ENCODE results near the gene UBE2U. TPM values are rescaled to one million over a fixed set of nuclear protein-coding genes. Genes with fewer than 3 reads are reported as not detected.

UBE2U gene
- total and polyA plus RNA-seq, 2 experiments from 2014 or later: not detected

DNA sequence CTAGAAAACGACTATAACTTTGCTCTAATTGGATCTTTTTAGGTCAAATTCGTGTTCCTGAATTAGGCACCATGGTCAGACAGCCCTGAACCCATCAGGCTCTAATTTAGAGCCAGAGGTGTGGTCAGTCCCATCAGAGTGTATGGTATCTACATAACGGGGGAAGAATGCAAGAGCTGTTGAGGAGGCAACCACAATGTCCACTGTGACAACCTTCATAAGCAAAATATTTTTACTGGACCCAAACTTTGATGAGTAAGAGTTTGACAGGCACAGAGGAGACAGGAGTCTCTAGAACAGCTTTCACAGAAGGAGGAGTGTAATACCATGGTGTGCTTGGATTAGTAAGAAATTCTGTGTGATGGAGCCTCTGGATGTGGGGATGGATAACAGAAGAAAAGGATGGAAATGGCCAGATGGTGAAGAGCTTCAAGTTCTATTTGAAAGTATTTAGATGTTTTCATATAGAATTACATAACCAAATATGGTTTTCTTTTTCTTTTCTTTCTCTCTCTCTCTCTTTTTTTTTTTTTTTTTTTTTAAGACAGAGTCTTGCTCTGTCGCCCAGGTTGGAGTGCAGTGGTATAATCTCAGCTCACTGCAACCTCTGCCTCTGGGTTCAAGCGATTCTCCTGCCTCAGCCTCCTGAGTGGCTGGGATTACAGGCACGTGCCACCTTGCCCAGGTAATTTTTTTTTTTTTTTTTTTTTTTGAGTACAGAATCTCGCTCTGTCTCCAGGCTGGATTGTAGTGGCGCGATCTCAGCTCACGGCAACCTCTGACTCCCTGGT lies 24.9 kb downstream of the UBE2U start:
- Histone ChIP-seq H3K36me3 (ENCODE audit: low read depth) (no peaks in the 10 kb centered on the region), H3K4me3 (no peak overlapping the region), H3K79me2 (ENCODE audit: insufficient read depth) (no peaks in the 10 kb centered on the region), H4K20me1 (ENCODE audit: insufficient read depth) (no peaks in the 10 kb centered on the region), H3K4me2 (ENCODE audit: unreplicated experiment) (peak overlapping the region; percentile 14), H3K27ac (0 out of 2 replicates have a peak overlapping the region, but pooled peaks have one; percentile 14), H3K4me1 (ENCODE audit: insufficient read depth) (peaks cover 20% of the 10 kb centered on the region), H3F3A (ENCODE audit: insufficient read depth) (peaks cover 25% of the 10 kb centered on the region), H3K9ac (no peak overlapping the region), H3K27me3 (replicated peaks; ENCODE audit: insufficient read depth) (no peaks in the 10 kb centered on the region), H2AFZ (no peak overlapping the region), H3K9me3 (ENCODE audit: low read depth) (no peaks in the 10 kb centered on the region), H3K9me2 (ENCODE audit: insufficient read depth) (no peaks in the 10 kb centered on the region)
- TF ChIP-seq EZH2phosphoT487 (IDR thresholded peaks at IDR 0.05; ENCODE audit: insufficient read depth, low read depth): no peak
- TF ChIP-seq EZH2 (IDR thresholded peaks at IDR 0.05; ENCODE audit: insufficient read depth, poor library complexity, severe bottlenecking): no peak
- DNase-seq: peak; percentile 70
- in situ Hi-C loops (cut with MboI): loop anchor here (25.0 kb wide), 1 partner anchor 616 kb away; no protein-coding TSS in a partner anchor
- WGBS, 2 experiments (ENCODE audit: low coverage in 1 of 2, low lambda C conversion rate in 2 of 2, missing lambda C conversion rate in 2 of 2): 69 to 75% methylated on average over 9 to 10 of the region's 10 CpGs

DNA sequence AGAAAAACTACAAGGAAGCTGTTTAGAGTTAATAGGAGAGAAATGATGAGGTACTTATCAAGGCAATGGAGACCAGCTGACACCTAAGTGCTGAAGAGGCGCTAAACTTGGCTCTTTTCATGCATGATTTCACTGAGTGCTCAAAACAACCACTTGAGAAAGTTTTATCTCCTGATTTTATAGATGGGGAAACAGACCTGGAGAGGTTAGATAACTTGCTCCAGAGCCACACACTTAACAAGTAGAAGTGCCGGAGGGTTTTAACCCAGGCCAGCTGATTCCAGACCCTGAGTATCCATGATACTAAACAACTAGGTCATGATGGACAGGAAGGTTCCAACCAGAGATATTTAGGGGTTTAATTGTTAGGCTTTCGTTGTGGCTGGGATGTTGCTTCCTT lies 25.9 kb downstream of the UBE2U start:
- Histone ChIP-seq H3K27me3 (replicated peaks; ENCODE audit: insufficient read depth) (no peaks in the 10 kb centered on the region), H3K4me3 (no peak overlapping the region), H3K9me2 (ENCODE audit: insufficient read depth) (no peaks in the 10 kb centered on the region), H4K20me1 (ENCODE audit: insufficient read depth) (no peaks in the 10 kb centered on the region), H2AFZ (no peak overlapping the region), H3K27ac (no peak overlapping the region), H3K36me3 (ENCODE audit: low read depth) (no peaks in the 10 kb centered on the region), H3F3A (ENCODE audit: insufficient read depth) (peaks cover 17% of the 10 kb centered on the region), H3K4me1 (ENCODE audit: insufficient read depth) (peaks cover 11% of the 10 kb centered on the region), H3K4me2 (ENCODE audit: unreplicated experiment) (no peak overlapping the region), H3K9me3 (ENCODE audit: low read depth) (no peaks in the 10 kb centered on the region), H3K9ac (no peak overlapping the region), H3K79me2 (ENCODE audit: insufficient read depth) (no peaks in the 10 kb centered on the region)
- TF ChIP-seq EZH2phosphoT487 (IDR thresholded peaks at IDR 0.05; ENCODE audit: insufficient read depth, low read depth) (no peak), EZH2 (IDR thresholded peaks at IDR 0.05; ENCODE audit: insufficient read depth, poor library complexity, severe bottlenecking) (no peak)
- in situ Hi-C loops (cut with MboI): loop anchor here (25.0 kb wide), 1 partner anchor 617 kb away; no protein-coding TSS in a partner anchor
- no peak for DNase-seq
- 87 to 95% methylated on average over 3 of the region's 3 CpGs for WGBS, 2 experiments (ENCODE audit: low coverage in 1 of 2, low lambda C conversion rate in 2 of 2, missing lambda C conversion rate in 2 of 2)

DNA sequence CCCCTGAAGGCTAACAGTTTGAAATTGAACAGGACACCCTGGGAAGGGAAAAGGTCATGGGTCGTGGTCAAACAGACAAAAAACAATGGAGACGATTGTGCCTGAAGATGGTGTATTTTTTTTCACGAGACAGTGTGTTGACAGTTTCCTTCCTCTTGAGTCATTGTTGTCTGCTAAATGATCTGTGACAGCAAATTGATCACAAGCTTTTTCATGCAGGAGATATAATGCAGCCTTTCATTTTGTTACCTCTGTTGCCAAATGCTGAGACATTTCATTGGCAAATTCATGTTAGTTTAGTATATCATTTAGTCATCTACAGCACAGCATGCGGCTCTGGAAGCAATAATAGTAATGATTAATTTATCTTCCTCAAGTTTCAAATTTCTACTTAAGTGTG lies 27.7 kb downstream of the UBE2U start:
- Histone ChIP-seq H3K4me1 (ENCODE audit: insufficient read depth) (peaks cover 9% of the 10 kb centered on the region), H3K4me3 (no peak overlapping the region), H3K9ac (no peak overlapping the region), H3K4me2 (ENCODE audit: unreplicated experiment) (no peak overlapping the region), H3K9me3 (ENCODE audit: low read depth) (no peaks in the 10 kb centered on the region), H3K79me2 (ENCODE audit: insufficient read depth) (no peaks in the 10 kb centered on the region), H3F3A (ENCODE audit: insufficient read depth) (0 out of 2 replicates have a peak, but pooled peaks cover 9% of the 10 kb centered on the region), H3K9me2 (ENCODE audit: insufficient read depth) (no peaks in the 10 kb centered on the region), H4K20me1 (ENCODE audit: insufficient read depth) (no peaks in the 10 kb centered on the region), H2AFZ (no peak overlapping the region), H3K27ac (no peak overlapping the region), H3K27me3 (replicated peaks; ENCODE audit: insufficient read depth) (no peaks in the 10 kb centered on the region), H3K36me3 (ENCODE audit: low read depth) (no peaks in the 10 kb centered on the region)
- 13 to 19% methylated on average over 4 of the region's 4 CpGs for WGBS, 2 experiments (ENCODE audit: low coverage in 1 of 2, low lambda C conversion rate in 2 of 2, missing lambda C conversion rate in 2 of 2)
- TF ChIP-seq EZH2 (IDR thresholded peaks at IDR 0.05; ENCODE audit: insufficient read depth, poor library complexity, severe bottlenecking): no peak
- TF ChIP-seq EZH2phosphoT487 (IDR thresholded peaks at IDR 0.05; ENCODE audit: insufficient read depth, low read depth): no peak
- in situ Hi-C loops (cut with MboI): loop anchor here (10.0 to 25.0 kb wide), 2 partner anchors 316 to 619 kb away; no protein-coding TSS in a partner anchor
- no peak for DNase-seq

DNA sequence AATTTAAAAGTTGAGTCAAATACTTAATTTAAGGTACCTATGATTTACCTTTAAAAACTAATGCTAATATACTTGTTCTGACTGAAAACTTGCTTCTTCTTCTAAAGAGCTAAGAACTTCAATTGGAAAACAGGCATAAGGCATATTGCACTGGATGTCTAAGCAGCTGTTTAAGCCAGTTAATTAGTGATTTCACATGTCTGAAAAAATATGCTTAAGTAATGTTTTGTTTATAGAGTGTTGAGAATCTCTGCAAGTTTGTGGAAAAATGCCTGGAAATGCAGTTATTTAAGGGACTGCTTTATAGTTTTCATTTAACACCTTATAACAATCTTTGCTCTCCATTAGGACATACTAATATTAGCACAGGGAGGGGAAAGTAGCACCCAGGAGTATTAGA lies 28.2 kb downstream of the UBE2U start:
- Histone ChIP-seq H2AFZ (no peak overlapping the region), H3K4me3 (no peak overlapping the region), H3F3A (ENCODE audit: insufficient read depth) (0 out of 2 replicates have a peak, but pooled peaks cover 9% of the 10 kb centered on the region), H3K9me3 (ENCODE audit: low read depth) (no peaks in the 10 kb centered on the region), H3K79me2 (ENCODE audit: insufficient read depth) (no peaks in the 10 kb centered on the region), H3K27me3 (replicated peaks; ENCODE audit: insufficient read depth) (no peaks in the 10 kb centered on the region), H3K36me3 (ENCODE audit: low read depth) (no peaks in the 10 kb centered on the region), H3K4me2 (ENCODE audit: unreplicated experiment) (no peak overlapping the region), H4K20me1 (ENCODE audit: insufficient read depth) (no peaks in the 10 kb centered on the region), H3K27ac (no peak overlapping the region), H3K9ac (no peak overlapping the region), H3K9me2 (ENCODE audit: insufficient read depth) (no peaks in the 10 kb centered on the region), H3K4me1 (ENCODE audit: insufficient read depth) (peaks cover 9% of the 10 kb centered on the region)
- DNase-seq: no peak
- in situ Hi-C loops (cut with MboI): loop anchor here (10.0 to 25.0 kb wide), 2 partner anchors 317 to 619 kb away; no protein-coding TSS in a partner anchor
- TF ChIP-seq EZH2phosphoT487 (IDR thresholded peaks at IDR 0.05; ENCODE audit: insufficient read depth, low read depth) (no peak), EZH2 (IDR thresholded peaks at IDR 0.05; ENCODE audit: insufficient read depth, poor library complexity, severe bottlenecking) (no peak)

Measured in GM23248 (cell line).